Measurements from ENCODE around the gene SP1. TPM values are rescaled to one million over a fixed set of nuclear protein-coding genes. Genes with fewer than 3 reads are reported as not detected.

Gene SP1
- total and polyA plus RNA-seq, 9 of the 15 experiments (the other 6 are each of a cell fraction or from before 2014, with no cell fraction given): 8.0 to 65.5 (median 41.6) TPM

DNA sequence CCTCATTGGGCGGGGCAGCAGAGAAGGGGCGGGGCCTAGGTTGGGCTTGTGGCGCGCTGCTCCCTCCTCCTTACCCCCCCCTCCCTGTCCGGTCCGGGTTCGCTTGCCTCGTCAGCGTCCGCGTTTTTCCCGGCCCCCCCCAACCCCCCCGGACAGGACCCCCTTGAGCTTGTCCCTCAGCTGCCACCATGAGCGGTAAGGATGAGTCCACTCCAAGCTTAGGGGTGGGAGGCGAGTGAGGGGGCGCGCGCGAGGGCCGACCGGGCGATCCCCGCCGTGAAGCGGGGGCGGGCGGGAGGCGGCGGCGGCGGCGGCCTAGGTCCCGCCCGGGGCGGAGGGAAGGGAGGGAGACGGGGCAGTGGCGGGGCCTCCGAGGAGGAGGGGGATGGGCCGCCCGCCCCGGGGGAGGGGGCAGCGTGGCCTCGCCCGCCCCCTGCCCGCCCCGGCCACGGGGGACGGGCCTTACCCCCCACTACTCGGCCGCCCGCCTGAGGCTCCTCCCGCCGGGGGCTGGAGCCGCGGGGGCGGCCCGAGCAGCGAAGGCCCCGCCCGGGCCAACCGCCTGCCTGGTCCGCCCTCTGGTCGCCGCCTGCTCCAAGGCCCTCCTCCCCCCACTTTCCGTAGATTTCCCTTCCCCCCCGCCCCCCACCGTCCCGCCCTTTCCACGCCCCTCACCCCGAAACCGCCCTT lies at the start of gene SP1 (continued):
- TF ChIP-seq, protein P1, sequence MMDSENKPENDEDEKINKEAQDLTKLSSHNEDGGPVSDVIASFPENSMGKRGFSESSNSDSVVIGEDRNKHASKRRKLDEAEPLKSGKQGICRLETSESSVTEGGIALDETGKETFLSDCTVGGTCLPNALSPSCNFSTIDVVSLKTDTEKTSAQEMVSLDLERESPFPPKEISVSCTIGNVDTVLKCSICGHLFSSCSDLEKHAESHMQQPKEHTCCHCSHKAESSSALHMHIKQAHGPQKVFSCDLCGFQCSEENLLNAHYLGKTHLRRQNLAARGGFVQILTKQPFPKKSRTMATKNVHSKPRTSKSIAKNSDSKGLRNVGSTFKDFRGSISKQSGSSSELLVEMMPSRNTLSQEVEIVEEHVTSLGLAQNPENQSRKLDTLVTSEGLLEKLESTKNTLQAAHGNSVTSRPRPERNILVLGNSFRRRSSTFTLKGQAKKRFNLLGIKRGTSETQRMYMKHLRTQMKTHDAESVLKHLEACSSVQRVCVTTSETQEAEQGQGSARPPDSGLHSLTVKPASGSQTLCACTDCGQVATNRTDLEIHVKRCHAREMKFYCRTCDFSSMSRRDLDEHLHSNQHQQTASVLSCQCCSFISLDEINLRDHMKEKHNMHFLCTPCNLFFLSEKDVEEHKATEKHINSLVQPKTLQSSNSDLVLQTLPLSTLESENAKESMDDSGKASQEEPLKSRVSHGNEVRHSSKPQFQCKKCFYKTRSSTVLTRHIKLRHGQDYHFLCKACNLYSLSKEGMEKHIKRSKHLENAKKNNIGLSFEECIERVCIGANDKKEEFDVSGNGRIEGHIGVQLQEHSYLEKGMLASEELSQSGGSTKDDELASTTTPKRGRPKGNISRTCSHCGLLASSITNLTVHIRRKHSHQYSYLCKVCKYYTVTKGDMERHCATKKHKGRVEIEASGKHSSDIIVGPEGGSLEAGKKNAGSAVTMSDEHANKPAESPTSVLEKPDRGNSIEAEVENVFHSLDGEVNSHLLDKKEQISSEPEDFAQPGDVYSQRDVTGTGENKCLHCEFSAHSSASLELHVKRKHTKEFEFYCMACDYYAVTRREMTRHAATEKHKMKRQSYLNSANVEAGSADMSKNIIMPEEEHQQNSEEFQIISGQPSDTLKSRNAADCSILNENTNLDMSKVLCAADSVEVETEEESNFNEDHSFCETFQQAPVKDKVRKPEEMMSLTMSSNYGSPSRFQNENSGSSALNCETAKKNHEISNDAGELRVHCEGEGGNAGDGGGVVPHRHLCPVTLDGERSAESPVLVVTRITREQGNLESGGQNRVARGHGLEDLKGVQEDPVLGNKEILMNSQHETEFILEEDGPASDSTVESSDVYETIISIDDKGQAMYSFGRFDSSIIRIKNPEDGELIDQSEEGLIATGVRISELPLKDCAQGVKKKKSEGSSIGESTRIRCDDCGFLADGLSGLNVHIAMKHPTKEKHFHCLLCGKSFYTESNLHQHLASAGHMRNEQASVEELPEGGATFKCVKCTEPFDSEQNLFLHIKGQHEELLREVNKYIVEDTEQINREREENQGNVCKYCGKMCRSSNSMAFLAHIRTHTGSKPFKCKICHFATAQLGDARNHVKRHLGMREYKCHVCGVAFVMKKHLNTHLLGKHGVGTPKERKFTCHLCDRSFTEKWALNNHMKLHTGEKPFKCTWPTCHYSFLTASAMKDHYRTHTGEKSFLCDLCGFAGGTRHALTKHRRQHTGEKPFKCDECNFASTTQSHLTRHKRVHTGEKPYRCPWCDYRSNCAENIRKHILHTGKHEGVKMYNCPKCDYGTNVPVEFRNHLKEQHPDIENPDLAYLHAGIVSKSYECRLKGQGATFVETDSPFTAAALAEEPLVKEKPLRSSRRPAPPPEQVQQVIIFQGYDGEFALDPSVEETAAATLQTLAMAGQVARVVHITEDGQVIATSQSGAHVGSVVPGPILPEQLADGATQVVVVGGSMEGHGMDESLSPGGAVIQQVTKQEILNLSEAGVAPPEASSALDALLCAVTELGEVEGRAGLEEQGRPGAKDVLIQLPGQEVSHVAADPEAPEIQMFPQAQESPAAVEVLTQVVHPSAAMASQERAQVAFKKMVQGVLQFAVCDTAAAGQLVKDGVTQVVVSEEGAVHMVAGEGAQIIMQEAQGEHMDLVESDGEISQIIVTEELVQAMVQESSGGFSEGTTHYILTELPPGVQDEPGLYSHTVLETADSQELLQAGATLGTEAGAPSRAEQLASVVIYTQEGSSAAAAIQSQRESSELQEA (IDR thresholded peaks at IDR 0.05; ENCODE audit: low read depth): no peak
- TF ChIP-seq, protein P2, sequence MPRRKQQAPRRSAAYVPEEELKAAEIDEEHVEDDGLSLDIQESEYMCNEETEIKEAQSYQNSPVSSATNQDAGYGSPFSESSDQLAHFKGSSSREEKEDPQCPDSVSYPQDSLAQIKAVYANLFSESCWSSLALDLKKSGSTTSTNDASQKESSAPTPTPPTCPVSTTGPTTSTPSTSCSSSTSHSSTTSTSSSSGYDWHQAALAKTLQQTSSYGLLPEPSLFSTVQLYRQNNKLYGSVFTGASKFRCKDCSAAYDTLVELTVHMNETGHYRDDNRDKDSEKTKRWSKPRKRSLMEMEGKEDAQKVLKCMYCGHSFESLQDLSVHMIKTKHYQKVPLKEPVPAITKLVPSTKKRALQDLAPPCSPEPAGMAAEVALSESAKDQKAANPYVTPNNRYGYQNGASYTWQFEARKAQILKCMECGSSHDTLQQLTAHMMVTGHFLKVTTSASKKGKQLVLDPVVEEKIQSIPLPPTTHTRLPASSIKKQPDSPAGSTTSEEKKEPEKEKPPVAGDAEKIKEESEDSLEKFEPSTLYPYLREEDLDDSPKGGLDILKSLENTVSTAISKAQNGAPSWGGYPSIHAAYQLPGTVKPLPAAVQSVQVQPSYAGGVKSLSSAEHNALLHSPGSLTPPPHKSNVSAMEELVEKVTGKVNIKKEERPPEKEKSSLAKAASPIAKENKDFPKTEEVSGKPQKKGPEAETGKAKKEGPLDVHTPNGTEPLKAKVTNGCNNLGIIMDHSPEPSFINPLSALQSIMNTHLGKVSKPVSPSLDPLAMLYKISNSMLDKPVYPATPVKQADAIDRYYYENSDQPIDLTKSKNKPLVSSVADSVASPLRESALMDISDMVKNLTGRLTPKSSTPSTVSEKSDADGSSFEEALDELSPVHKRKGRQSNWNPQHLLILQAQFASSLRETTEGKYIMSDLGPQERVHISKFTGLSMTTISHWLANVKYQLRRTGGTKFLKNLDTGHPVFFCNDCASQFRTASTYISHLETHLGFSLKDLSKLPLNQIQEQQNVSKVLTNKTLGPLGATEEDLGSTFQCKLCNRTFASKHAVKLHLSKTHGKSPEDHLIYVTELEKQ (CRISPR knock-in tag; IDR thresholded peaks at IDR 0.05): no peak
- TF ChIP-seq TAF9B (IDR thresholded peaks at IDR 0.05; ENCODE audit: partially characterized antibody) (no peak), ZNF121 (CRISPR knock-in tag; conservative IDR thresholded peaks at IDR 0.05) (no peak), RBFOX2 (IDR thresholded peaks at IDR 0.05; ENCODE audit: low read depth, low read length) (peak; percentile 65), RHOXF2B (CRISPR knock-in tag; conservative IDR thresholded peaks at IDR 0.05) (no peak), JUNB (CRISPR knock-in tag; conservative IDR thresholded peaks at IDR 0.05) (no peak), NFATC3 (IDR thresholded peaks at IDR 0.05) (no peak), CTBP1 (IDR thresholded peaks at IDR 0.05; ENCODE audit: borderline replicate concordance) (0 out of 2 replicates have a peak, but pooled peaks have one; percentile 37), WHSC1 (IDR thresholded peaks at IDR 0.05; ENCODE audit: low read length) (no peak), FOXP1 (CRISPR knock-in tag; IDR thresholded peaks at IDR 0.05) (no peak), ZZZ3 (IDR thresholded peaks at IDR 0.05) (no peak), ERF (CRISPR knock-in tag; IDR thresholded peaks at IDR 0.05) (no peak)
- TF ChIP-seq, protein P3, sequence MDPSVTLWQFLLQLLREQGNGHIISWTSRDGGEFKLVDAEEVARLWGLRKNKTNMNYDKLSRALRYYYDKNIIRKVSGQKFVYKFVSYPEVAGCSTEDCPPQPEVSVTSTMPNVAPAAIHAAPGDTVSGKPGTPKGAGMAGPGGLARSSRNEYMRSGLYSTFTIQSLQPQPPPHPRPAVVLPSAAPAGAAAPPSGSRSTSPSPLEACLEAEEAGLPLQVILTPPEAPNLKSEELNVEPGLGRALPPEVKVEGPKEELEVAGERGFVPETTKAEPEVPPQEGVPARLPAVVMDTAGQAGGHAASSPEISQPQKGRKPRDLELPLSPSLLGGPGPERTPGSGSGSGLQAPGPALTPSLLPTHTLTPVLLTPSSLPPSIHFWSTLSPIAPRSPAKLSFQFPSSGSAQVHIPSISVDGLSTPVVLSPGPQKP (CRISPR knock-in tag; IDR thresholded peaks at IDR 0.05): no peak
- TF ChIP-seq, protein P4, sequence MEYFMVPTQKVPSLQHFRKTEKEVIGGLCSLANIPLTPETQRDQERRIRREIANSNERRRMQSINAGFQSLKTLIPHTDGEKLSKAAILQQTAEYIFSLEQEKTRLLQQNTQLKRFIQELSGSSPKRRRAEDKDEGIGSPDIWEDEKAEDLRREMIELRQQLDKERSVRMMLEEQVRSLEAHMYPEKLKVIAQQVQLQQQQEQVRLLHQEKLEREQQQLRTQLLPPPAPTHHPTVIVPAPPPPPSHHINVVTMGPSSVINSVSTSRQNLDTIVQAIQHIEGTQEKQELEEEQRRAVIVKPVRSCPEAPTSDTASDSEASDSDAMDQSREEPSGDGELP (CRISPR knock-in tag; IDR thresholded peaks at IDR 0.05; ENCODE audit: borderline replicate concordance): 0 out of 2 replicates have a peak, but pooled peaks have one; percentile 21
